Activated CD4-positive, alpha-beta T cell treated with anti-CD3 and anti-CD28 coated beads for 48 hours (primary cell): ENCODE measurements around the gene MAL.
A peak's percentile ranks its signal among the peaks of the same experiment; 100 is the strongest.

Experiments
- DNase-seq: peaks from one replicate; pipeline ENCODE4 v3.0.0-alpha.2; 2020

Gene MAL

GRCh38 chr2:95017071-95017501 is 8.4 kb upstream of the MAL start:
- no peak for DNase-seq

- no peak for DNase-seq
Observed at GRCh38 chr2:95017836-95018235, 7.7 kb upstream of the MAL start.

- DNase-seq: no peak
Observed at GRCh38 chr2:95018301-95018700, 7.2 kb upstream of the MAL start.

DNA sequence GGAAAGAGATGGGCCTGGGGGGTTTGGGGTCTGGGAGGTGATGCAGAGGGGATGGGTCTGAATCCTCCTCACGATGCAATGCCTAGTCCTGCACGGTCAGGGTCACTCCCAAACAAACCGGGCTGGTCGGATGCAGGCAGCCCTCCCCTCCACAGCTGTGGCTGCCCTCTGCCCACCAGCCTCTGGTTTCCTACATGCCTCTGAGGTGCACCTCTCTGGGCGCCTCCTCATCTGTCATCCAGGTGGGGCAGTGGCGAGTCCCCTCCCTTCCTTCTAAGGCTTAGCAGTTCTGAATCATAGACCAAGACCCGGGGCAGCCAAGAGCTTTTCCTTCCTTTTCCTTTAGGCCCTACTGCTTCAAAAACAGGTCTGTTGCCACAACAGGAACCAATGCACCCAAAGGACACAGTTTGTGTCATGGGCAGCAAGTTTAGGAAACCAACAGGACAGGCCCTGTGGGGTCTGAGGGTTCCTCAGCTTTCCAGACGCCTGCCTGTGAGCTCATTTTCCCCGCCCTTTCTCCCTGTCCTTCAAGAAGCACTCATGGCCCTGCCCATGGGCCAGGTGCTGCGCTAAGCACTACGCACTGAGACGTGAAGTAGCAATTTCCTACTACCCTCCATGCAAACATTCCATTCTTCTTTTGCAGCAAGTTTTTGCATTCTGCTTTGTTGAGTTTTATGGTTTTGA is 6.5 kb upstream of the MAL start:
- DNase-seq: no peak

GRCh38 chr2:95019572-95019971 is 5.9 kb upstream of the MAL start:
- no peak for DNase-seq

DNA sequence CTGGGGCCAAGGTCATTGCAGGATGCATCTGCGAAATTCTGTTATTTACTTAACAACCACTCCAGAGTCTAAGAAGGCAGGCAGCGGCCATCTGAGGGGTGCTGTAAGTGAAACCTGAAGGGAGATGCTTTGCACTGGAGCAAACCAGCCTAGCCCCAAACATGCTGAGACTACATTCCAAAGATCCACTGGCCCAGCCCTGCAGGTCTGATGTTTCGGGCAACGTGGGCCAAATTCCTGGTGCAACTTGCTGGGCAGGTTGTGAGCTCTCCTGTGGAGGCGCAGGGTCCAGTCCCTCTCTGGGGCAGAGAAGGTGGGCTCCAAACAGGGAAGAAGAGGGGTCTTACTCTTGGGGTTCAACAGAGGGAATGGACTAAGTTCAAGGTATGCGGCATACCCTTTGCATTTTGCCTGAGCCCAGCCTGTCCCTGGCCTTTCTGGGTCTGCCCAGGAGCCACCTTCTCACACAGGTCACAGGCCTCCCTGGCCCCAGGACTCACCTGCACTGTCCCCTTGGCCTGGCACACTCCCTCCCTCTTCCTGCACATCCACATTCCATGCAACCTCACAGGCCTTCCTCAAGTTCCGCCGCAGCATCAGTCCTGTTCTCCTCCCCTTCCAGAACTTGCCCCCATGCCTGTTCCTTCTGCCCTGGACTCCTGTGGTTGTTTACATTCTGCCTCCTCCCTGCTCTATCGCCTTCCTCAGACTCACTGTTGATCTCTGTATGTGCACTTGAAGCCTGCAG is 5.1 kb upstream of the MAL start:
- DNase-seq: no peak

DNA sequence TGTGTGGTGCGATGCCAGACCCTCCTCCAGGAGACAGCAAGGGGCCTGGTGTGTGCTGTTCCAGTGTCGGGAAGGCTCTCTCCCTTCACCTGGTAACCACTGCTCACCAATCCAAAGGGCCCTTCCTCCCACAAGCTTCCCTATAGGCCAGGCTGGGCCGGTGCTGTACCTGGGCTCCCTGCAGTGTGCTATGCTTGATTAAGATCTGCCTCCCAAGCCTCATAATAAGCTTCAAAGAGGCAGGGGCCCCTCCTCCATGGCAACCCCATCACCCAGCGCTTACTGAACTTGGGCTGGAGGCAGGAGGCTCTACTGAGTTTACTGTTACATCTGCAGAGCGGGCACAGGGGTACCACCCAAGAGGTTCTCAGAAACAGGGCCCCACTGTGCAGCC is 4.5 kb upstream of the MAL start:
- no peak for DNase-seq

GRCh38 chr2:95021847-95022246 is 3.7 kb upstream of the MAL start:
- no peak for DNase-seq

DNA sequence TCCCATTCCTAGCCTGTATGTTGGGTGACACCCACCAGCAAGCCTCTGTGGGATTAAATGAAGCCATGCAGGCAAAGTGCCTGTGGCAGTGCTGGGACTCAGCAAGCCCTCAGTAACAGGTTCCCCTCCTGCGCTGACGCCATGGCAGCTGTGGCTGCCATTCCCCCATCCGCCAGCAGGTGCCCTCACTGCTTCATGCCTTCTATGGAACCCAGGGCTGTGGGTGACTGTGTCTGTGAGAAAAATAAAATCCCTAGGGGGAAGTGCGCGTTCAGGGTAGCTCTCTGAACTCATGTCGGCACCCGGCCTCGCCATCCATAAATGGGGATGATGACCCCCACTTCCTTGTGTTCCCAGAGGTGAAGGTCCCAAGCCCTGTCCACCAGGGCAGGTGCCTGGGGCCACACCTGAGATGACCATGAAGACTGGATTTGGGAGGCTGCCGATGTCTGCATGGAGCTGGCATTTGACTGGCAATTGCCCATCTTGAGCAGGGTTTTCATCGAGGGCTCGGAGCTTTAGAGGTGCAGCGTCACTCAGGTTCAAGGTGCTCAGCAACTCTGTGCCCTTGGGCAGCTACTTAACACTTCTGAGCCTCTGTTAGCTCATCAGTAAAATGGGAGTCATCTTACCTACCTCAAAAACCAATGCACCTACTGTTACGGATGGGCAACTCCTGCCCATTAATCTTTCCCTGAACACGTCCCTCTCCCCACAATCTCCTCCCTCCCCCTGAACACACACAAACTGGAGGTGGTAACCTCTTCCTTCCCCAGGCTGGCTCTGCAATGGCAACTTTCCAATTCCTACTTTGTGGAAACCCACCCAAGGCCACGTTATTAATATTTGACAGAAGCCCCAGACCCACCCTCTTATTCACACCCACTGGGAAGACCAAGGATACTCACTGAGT is 2.9 kb upstream of the MAL start:
- peak; percentile 92 for DNase-seq

DNA sequence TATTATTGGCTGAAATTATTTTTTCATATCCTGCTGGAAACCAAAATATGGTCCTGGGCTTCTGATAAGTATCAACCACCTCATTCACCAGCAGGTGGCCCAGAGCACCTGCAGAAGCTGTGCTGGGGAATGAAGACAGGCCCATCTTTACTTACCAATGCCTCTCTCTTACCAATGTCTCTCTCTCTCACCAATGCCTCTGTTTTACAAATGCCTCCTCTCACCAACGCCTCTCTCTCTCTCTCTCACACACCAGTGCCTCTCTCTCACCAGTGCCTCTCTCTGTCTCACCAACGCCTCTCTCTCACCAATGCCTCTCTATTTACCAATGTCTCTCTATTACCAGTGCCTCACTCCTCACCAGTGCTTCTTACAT is 2.3 kb upstream of the MAL start:
- peak; percentile 63 for DNase-seq

DNA sequence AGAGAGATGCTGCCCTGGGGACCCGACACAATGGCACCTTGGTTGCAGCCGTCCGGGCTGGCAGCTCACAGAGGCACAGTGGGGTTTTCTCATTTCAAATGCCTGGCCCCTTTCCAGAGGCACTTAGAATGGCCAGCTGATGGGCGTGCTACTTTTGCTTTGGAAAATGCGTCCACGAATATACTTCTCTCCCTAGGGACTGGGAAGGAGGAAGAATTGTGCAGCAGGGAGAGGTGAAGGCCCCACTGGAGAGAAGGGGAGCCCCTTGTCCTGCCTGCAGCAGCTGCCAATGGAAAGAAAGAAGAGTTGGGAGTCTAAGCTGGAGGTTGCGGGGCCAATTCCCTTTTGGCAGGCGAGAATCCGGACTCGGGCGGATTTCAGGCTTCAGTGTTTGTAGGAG is 1.1 kb upstream of the MAL start:
- no peak for DNase-seq

DNA sequence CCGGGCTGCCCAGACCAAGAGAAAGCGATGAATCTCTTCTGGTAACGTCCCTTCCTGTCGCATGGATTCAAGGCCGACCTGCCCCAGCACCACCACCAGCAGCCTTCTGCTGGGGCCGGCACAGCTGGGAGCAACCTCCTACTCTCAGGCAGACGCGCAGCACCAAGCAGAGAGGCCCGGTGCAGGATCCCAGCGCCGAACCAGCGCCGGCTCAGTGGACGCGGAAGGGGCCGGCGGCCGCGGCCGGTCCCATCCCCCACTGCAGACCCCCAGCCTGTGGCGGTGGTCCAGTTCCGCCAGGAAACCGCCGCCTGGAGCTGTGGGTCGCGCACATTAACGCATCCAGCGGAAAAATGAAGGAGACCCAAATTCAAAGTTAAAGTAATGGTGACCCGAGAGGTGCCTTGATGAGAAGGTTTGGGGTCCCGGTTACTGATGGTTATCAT is 525 bp upstream of the MAL start:
- peak; percentile 41 for DNase-seq

DNA sequence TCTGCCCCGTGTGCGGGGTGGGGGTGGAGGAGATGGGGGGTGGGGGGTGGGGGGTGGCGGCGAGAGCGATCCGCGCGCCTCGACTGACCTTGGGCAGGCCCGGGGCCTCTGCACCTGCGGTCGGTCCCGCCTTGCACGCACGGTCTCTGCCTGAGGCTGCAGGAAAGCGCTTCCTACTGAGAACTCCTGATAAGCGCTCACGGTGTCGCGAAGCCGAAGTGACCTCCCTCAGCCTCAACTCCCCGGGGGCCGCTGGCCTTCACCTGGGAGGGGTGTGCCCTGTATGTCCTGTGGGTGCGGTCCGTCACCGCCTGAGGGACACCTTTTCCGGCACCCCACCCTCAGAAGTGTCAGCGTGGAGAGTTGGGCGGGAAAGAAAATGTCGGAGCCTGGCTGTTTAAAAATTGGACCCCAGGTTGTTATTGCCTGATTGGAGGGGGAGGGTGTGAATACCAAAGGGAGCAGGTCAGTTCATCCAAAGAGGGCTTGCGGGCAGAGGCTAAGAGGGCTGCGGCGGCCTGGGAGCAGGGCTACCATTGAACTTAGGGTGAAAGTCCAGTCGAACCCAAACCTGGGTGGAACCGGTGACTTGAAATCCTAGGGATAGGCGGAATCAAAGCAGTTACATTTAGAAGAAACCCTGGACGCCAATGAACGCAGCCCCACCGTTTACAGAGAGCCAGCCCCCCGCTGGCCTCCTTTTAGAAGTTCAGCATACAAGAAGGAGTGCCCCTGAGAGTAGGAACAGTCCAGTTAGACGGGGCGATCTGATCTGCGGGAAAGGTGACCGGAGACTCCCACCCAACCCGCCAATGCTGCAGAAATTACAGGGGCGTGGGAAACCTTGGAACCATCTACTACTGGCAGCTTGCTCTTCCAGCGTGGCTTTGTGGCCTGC is 1.2 kb downstream of the MAL start:
- peak; percentile 51 for DNase-seq

DNA sequence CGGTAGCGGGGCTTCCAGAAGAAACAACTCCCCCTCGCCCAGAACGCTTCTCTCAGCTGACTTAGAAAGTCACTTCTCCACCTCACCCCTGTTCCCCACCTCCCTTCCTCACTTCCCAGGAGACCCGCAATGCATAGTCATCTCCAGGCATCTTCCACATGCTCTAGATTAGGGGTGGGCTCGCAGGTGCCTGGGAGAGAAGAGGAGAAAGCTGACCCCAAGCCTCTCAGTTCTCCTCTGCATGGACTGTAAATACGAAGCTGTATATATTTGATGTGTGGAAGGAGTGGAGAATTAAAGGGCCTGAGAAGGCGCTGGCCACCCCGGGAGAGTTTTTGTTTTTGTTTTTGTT is 1.8 kb downstream of the MAL start:
- no peak for DNase-seq

DNA sequence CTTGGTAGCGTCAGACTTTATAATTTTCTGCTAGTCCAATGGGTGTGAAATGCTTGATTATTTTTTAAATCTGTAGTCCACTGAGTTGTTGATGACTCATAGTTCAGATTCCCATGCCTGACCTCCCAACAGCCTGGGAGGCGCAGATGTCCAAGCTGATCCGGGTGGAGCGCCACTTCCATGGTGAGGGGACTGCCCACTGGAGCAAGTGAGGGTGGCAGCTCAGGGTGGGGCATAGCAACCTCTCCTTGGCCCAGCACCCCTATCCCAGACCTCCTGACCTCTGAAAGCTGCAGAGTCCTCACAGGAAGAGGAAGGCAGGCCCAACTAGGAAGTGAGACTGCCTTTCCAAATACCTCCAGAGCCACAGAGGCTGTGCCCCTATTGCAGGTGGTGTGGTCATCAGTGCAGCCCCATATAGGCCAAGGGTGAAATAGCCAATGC is 4.4 kb downstream of the MAL start:
- DNase-seq: no peak

DNA sequence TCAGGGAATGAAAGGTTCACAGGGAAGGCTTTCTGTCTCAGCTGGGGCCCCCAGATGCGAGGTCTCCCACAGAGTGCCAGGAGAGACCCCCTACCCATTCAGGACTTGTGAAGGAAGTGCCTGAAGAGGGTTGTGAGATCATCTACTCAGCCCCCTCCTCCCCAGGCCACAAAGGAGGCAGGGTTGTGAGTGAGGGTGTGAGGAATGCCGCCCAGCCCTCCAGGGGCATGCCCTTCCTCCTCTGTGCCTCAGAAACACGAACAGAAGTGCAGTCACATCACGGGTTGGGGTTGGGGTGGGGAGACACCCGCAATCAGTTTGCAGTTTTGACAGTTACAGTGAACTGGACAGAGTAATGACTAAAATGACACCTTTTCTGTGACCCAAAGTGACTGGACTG is 5.0 kb downstream of the MAL start:
- DNase-seq: no peak

DNA sequence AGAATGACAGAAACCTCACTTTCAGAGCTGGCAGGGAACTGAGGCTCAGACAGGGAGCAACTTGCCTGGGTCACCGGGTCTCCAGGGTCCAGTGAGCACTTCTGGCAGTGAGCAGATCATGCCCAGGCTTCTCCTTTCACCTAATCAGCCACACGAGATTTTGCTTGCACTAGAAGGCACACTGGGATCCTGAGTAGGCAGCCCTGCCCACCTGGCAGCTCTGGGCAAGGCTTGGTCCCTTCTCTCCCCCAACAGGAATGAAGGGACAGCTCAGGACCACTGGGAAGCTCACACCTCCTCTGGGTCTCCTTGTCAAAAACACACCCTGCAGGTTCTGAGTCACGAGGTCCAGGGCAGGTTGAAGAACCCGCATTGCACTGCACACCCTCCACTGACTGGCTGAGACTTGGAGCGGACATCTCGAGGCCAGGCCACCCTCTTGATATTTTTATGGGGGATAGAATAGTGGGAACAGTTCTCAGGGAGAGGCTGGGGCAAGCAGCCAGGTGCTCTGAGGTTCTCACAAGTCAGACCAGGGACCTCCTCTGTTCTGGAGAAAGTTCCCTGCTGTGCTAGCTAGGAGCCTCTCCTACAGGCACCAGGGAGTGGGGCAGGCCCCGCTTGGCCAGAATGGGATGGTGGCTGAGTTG is 5.7 kb downstream of the MAL start:
- DNase-seq: no peak

DNA sequence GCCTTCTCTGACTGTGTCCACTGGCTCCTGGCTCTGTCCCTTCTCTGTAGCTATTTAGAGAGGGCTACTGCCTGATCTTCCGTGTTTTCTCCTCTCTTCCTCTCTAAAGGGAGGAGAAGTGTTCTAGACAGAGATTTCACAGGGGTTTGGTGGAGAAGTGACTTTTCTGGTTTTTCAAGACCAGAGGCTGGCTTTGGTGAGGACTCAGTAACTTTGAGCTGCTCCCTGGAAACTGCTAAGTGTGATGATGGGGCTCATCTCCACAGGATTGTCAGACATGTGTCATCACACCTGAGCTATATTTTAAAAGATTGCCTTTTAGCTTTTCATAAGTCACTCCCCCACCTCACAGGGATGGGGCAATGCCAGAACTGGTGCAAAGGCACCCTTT is 6.2 kb downstream of the MAL start:
- no peak for DNase-seq

GRCh38 chr2:95032341-95032740 is 6.8 kb downstream of the MAL start:
- no peak for DNase-seq

DNA sequence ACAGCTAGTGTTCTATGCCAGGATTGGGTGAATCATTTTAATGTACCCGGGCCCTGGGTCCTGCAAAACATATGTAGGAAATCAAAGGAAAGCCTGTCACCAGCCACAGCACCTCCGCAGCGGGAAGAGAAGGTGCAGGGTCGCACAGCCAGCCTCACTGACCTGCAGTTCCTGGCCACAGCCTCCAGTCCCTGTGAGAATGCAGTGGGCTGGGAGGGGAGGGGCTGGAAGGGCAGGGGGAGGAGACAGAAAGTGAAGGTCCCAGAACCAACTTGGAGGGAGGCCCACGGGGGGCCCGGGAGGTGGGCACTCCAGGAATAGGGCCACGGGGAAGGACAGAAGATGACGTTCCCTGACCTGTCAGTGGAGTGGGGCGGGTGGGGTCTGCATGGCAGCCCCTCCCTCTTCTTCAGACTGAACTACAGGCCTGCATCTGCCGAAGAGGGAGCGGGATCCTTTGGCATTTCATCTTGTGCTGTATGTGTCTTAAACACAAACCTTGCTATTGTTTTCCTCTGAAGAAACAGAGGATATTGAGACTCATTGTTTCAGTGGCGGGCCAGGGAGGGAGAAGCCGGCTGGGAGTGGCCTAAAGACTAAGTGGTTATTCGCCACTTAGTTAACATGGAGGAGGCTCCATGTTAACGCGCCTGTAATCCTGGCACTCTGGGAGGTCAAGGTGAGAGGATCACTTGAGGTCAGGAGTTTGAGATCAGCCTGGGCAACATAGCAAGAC is 7.5 kb downstream of the MAL start:
- DNase-seq: no peak

DNA sequence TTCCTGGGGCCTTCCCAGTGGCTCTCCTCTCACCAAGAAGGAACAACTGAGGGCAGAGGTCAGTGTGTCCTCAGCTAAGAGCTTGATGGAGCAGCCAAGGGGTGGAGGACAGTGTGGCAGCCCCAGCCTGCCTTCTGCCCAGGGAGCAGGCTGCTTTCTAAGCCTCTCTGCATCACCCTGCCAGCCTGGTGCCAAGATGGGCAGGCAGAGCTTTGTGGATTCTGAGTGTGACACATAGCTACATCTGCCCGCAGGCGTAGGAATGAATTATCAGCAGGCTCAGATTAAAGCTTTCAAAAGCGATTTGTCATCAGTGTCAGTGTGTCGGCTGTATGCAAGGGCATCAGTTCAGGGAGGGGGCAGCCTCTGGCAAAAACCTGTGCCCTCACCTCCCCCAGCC is 8.7 kb downstream of the MAL start:
- peak; percentile 25 for DNase-seq
